ENCODE data around the gene OR4C12.
"Not testable (repeated sequence)": the region's sequence is repeated elsewhere in the genome, so short reads cannot be mapped to it uniquely, and the experiment has no call there.

Gene OR4C12

DNA sequence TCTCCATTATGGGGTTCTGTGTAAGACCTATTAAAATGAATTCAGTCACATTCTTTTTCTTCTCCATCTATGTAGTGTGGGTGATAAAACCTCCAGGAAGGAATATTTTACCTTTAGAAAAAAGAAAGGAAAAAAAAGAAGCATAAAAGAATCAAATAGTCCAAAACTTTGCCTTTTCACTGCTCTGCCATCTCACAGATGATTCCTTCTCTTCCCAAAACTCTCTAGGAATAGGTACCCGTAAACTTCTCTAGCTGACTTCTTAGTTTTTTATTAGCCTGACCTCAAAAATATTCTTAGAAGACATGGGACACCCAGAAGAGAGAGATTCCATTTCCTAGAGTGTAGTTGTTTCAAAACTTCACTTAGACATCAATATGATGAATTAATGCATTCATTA lies at the start of gene OR4C12:
TSS of gene OR4C12 (minus strand) at position 101 of the 400 bp plus-strand sequence. CDS start at position 67, 34 bp downstream.
- not testable (repeated sequence) for DNase-seq (ENCODE audit: low spot score)

DNA sequence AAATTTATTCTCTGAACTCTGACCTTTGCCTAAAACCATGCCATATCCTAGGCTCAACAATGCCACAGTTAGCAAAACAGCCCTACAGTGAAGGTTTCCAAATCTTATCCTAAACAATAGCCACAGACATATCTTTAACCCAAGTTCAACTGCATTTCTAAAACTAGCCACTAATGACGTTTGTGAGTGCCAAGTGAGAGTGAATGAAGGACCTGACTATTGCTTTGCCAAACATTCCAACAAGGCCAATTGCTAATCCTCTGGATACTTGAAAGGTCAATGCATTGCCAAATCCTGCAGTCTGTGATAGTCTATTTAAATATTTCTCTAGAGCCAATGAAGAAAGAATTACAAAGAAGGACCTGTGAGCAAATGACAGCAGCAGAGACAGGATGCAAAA lies 47.9 kb upstream of the OR4C12 start:
- DNase-seq (ENCODE audit: low spot score) = no peak

DNA sequence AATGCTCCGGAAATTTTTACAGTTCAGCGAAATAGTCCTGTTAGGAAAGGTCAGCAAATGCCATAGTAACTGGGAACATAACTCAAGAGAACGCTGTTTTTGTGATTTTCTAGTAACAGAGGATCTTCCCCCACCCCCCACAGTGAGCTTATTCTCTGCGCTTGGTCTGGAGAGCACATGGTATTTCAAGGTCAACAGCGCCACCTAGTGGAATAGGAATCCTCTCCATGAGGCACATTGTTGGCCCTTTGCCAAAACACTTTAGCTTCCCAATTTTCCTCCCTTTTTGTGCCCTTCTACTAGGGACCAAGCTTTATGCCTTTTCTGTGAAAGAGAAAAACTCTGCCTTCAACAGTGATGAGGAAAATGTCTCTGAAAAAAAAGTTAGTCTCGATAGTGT lies 13.2 kb upstream of the OR4C12 start:
- DNase-seq (ENCODE audit: low spot score) = peak; percentile 54

DNA sequence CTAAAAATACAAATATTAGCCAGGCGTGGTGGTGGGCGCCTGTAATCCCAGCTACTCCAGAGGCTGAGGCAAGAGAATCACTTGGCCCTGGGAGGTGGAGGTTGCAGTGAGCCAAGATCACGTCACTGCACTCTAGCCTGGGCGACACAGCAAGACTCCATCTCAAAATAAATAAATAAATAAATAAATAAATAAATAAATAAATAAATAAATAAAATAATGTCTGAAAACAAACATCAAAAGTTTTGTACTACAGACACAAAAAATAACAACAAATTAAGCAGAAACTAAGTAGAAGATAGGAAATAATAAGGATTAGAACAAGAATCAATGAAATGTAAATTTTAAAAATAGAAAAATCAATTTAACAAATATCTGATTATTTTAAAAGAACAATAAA lies 8.9 kb downstream of the OR4C12 start:
- DNase-seq (ENCODE audit: low spot score) = not testable (repeated sequence)

DNA sequence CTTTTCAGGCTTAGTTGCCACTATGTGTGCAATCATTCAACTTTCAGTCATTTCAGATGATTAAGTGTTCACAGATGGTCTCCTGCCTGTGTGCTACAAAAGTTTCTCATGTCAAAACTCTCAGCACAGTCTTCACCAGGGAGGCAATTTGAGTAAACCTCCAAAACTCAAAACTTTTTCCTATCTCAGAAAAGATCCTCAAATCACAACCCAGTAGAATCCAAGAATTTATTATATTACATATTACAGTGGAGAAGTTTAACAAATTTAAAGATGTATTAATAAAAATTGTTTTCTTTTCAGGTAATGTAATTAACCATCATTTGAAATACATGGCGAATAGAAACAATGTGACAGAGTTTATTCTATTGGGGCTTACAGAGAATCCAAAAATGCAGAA lies 30.2 kb downstream of the OR4C12 start, which contains the start of gene OR4C13:
TSS of gene OR4C13 (plus strand) at position 301 of the 400 bp plus-strand sequence. CDS start at position 333, 32 bp downstream.
- no peak for DNase-seq (ENCODE audit: low spot score)

DNA sequence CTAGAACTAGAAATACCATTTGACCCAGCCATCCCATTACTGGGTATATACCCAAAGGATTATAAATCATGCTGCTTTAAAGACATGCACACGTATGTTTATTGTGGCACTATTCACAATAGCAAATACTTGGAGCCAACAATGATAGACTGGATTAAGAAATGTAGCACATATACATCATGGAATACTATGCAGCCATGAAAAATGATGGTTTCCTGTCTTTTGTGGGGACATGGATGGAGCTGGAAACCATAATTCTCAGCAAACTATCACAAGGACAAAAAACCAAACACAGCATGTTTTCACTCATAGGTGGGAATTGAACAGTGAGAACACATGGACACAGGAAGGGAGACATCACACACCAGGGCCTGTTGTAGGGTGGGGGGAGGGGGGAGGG lies 33.6 kb downstream of the OR4C12 start:
- DNase-seq (ENCODE audit: low spot score) = not testable (repeated sequence)
